ENCODE measurements around the gene GNB1L. TPM values are rescaled to one million over a fixed set of nuclear protein-coding genes. Genes with fewer than 3 reads are reported as not detected.

Gene GNB1L
- total RNA-seq, 1 donor from 2014 or later, result 6.1 TPM

GRCh38 chr22:19789828-19790227 lies 64.8 kb downstream of the GNB1L start:
- DNase-seq (ENCODE audit: extremely low spot score, unreplicated experiment), result no peak
- no peaks in the 10 kb centered on the region for H3K27me3 Mint-ChIP-seq (ENCODE audit: unreplicated experiment)
- no peak for TF ChIP-seq CTCF (IDR thresholded peaks at IDR 0.05)
- H3K27ac Mint-ChIP-seq (ENCODE audit: unreplicated experiment), result no peak overlapping the region
- H3K4me1 Mint-ChIP-seq (ENCODE audit: unreplicated experiment), result peaks cover 3% of the 10 kb centered on the region
- H3K4me3 Mint-ChIP-seq (ENCODE audit: unreplicated experiment), result no peak overlapping the region
- H3K36me3 Mint-ChIP-seq (ENCODE audit: unreplicated experiment), result peaks cover 18% of the 10 kb centered on the region
- peaks cover 26% of the 10 kb centered on the region for H3K9me3 Mint-ChIP-seq (ENCODE audit: unreplicated experiment)

GRCh38 chr22:19789406-19789805 lies 65.3 kb downstream of the GNB1L start:
- Mint-ChIP-seq H3K27ac (ENCODE audit: unreplicated experiment) (no peak overlapping the region), H3K27me3 (ENCODE audit: unreplicated experiment) (no peaks in the 10 kb centered on the region), H3K36me3 (ENCODE audit: unreplicated experiment) (peaks cover 18% of the 10 kb centered on the region), H3K4me1 (ENCODE audit: unreplicated experiment) (peaks cover 3% of the 10 kb centered on the region), H3K4me3 (ENCODE audit: unreplicated experiment) (no peak overlapping the region), H3K9me3 (ENCODE audit: unreplicated experiment) (peaks cover 26% of the 10 kb centered on the region)
- no peak for DNase-seq (ENCODE audit: extremely low spot score, unreplicated experiment)
- no peak for TF ChIP-seq CTCF (IDR thresholded peaks at IDR 0.05)

- Mint-ChIP-seq H3K4me1 (ENCODE audit: unreplicated experiment) (peaks cover 3% of the 10 kb centered on the region), H3K27me3 (ENCODE audit: unreplicated experiment) (no peaks in the 10 kb centered on the region), H3K27ac (ENCODE audit: unreplicated experiment) (no peak overlapping the region), H3K9me3 (ENCODE audit: unreplicated experiment) (peaks cover 24% of the 10 kb centered on the region), H3K36me3 (ENCODE audit: unreplicated experiment) (peaks cover 18% of the 10 kb centered on the region), H3K4me3 (ENCODE audit: unreplicated experiment) (no peak overlapping the region)
- TF ChIP-seq CTCF (IDR thresholded peaks at IDR 0.05), result no peak
- DNase-seq (ENCODE audit: extremely low spot score, unreplicated experiment), result no peak
Observed at GRCh38 chr22:19788661-19789225, 65.9 kb downstream of the GNB1L start.

DNA sequence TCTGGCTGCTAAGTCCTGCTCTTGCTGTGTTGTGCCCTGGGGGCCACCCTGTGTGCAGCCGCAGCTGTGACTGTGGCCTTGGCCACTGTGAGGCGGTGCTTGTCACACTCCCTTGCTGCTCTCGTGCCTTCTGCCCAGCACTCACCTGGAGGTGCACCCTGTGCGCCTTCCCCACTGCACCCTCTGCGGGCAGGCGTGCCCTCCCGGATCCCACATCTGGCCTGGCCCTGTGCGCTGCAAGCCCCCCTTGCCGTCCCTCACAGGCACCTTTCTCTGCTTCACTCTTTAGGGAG lies 66.9 kb downstream of the GNB1L start:
- Mint-ChIP-seq H3K27ac (ENCODE audit: unreplicated experiment) (no peak overlapping the region), H3K4me1 (ENCODE audit: unreplicated experiment) (no peaks in the 10 kb centered on the region), H3K9me3 (ENCODE audit: unreplicated experiment) (peaks cover 17% of the 10 kb centered on the region), H3K36me3 (ENCODE audit: unreplicated experiment) (peaks cover 18% of the 10 kb centered on the region), H3K4me3 (ENCODE audit: unreplicated experiment) (no peak overlapping the region), H3K27me3 (ENCODE audit: unreplicated experiment) (no peaks in the 10 kb centered on the region)
- no peak for DNase-seq (ENCODE audit: extremely low spot score, unreplicated experiment)
- no peak for TF ChIP-seq CTCF (IDR thresholded peaks at IDR 0.05)

GRCh38 chr22:19786959-19787848 lies 67.5 kb downstream of the GNB1L start:
- Mint-ChIP-seq H3K27ac (ENCODE audit: unreplicated experiment) (no peak overlapping the region), H3K9me3 (ENCODE audit: unreplicated experiment) (peaks cover 12% of the 10 kb centered on the region), H3K36me3 (ENCODE audit: unreplicated experiment) (peaks cover 12% of the 10 kb centered on the region), H3K4me3 (ENCODE audit: unreplicated experiment) (no peak overlapping the region), H3K4me1 (ENCODE audit: unreplicated experiment) (no peaks in the 10 kb centered on the region), H3K27me3 (ENCODE audit: unreplicated experiment) (no peaks in the 10 kb centered on the region)
- no peak for DNase-seq (ENCODE audit: extremely low spot score, unreplicated experiment)
- no peak for TF ChIP-seq CTCF (IDR thresholded peaks at IDR 0.05)
